HEK293 (cell line): ENCODE measurements around the gene HS3ST6.

Experiments used
- BCL11B ChIP-seq: fragments of 450-650 bp; formaldehyde crosslinking; IDR thresholded peaks from 2 replicates; pipeline ENCODE4 v1.5.1; 2016; ENCODE audit warnings: low read depth, missing biosample characterization, missing genetic modification characterization
- FEZF1 ChIP-seq: fragments of 450-650 bp; formaldehyde crosslinking; IDR thresholded peaks from 2 replicates; pipeline ENCODE4 v1.5.1; 2016; ENCODE audit warnings: missing biosample characterization, missing genetic modification characterization
- ZNF133 ChIP-seq: fragments of 450-650 bp; formaldehyde crosslinking; IDR thresholded peaks from 2 replicates; pipeline ENCODE4 v1.5.1; 2016; ENCODE audit warnings: missing biosample characterization, missing genetic modification characterization
- ZNF184 ChIP-seq: fragments of 450-650 bp; IDR thresholded peaks from 2 replicates; pipeline ENCODE4 v1.5.1; 2018; ENCODE audit warnings: missing biosample characterization, mild to moderate bottlenecking, missing genetic modification characterization
- ZNF366 ChIP-seq: fragments of 450-650 bp; formaldehyde crosslinking; conservative IDR thresholded peaks from 2 replicates; pipeline ENCODE4 v1.5.1; 2016; ENCODE audit warnings: missing biosample characterization, missing genetic modification characterization
- ZNF501 ChIP-seq: fragments of 450-650 bp; formaldehyde crosslinking; IDR thresholded peaks from 2 replicates; pipeline ENCODE4 v1.5.1; 2016; ENCODE audit warnings: missing biosample characterization, missing genetic modification characterization
- ZNF514 ChIP-seq: fragments of 450-650 bp; formaldehyde crosslinking; IDR thresholded peaks from 2 replicates; pipeline ENCODE4 v1.5.1; 2016; ENCODE audit warnings: missing biosample characterization, missing genetic modification characterization
- ZNF658 ChIP-seq: fragments of 450-650 bp; formaldehyde crosslinking; IDR thresholded peaks from 2 replicates; pipeline ENCODE4; 2016; ENCODE audit warnings: missing biosample characterization, missing genetic modification characterization
- ZNF677 ChIP-seq: fragments of 450-650 bp; IDR thresholded peaks from 2 replicates; pipeline ENCODE4 v1.5.0; 2018; ENCODE audit warnings: missing biosample characterization, mild to moderate bottlenecking, missing genetic modification characterization, moderate library complexity
- TF ChIP-seq, protein P1 (sequence below): fragments of 450-650 bp; formaldehyde crosslinking; IDR thresholded peaks from 2 replicates; pipeline ENCODE4 v1.5.1; 2016; ENCODE audit warnings: missing biosample characterization, missing genetic modification characterization
- TF ChIP-seq, protein P2 (sequence below): sonication (generic); formaldehyde crosslinking; IDR thresholded peaks from 2 replicates; pipeline ENCODE4 v1.8.1; 2022; ENCODE audit warnings: mild to moderate bottlenecking, moderate library complexity, missing genetic modification reagents
- TF ChIP-seq, protein P3 (sequence below): fragments of 450-650 bp; formaldehyde crosslinking; IDR thresholded peaks from 2 replicates; pipeline ENCODE4 v1.5.1; 2016; ENCODE audit warnings: missing biosample characterization, missing genetic modification characterization, borderline replicate concordance
- TF ChIP-seq, protein P4 (sequence below): fragments of 450-650 bp; formaldehyde crosslinking; IDR thresholded peaks from 2 replicates; pipeline ENCODE4 v1.5.1; 2016; ENCODE audit warnings: missing biosample characterization, missing genetic modification characterization, low read depth
- TF ChIP-seq, protein P5 (sequence below): fragments of 450-650 bp; formaldehyde crosslinking; IDR thresholded peaks from 2 replicates; pipeline ENCODE4 v1.5.1; 2016; ENCODE audit warnings: missing biosample characterization, missing genetic modification characterization

The HS3ST6 gene

DNA sequence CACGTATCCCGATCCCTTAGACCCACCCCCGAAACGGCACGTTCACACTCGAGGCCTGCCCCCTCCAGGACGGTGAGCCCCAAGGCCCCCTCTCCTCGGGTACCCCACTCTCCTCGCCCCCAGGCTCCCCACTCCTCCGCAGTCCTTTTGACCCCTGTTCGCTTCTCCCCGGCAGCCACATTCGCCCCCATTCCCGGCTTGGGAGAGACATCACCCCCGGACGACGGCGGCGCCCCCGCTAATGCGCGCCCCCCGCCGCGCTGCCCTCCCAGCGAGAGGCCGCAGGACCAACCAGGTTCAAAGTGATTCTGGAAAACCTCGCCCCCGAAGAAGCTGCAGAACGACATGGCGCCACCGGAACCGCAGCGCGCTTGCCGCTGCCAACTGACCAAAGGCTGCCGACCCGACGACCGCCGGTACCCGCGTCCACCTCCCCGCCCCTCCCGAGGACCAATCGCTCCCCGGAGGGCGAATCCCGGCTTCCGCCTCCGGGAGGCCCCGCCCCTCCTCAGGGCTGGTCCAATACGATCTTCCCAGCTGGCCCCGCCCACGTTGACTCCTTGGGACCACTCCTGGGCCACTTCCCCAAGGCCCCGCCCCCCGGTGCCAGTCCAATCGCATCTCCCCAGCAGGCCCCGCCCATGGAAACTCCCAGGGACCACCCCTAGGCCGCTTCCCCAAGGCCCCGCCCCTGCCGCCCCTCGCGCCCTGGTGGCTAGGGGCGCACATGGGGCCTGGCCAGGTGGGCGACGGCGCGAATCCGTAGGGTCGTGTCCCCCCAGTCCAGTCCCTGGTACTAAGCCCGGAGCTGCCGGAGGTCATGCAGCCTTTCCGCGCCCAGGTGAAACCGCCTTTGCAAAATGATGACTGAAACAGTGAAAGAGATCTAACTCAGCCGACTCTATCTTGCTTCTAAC is 24.9 kb upstream of the HS3ST6 start, which contains the start of gene MSRB1 (continued):
- no peak for TF ChIP-seq ZNF514 (tag by site-specific recombination)
- no peak for TF ChIP-seq ZNF184 (tag by site-specific recombination)
- TF ChIP-seq, protein P1, sequence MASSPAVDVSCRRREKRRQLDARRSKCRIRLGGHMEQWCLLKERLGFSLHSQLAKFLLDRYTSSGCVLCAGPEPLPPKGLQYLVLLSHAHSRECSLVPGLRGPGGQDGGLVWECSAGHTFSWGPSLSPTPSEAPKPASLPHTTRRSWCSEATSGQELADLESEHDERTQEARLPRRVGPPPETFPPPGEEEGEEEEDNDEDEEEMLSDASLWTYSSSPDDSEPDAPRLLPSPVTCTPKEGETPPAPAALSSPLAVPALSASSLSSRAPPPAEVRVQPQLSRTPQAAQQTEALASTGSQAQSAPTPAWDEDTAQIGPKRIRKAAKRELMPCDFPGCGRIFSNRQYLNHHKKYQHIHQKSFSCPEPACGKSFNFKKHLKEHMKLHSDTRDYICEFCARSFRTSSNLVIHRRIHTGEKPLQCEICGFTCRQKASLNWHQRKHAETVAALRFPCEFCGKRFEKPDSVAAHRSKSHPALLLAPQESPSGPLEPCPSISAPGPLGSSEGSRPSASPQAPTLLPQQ (tag by site-specific recombination) = no peak; the same call in 1 of the 2 replicates
- no peak for TF ChIP-seq FEZF1 (tag by site-specific recombination)
- TF ChIP-seq BCL11B = peak; percentile 97
- TF ChIP-seq, protein P2, sequence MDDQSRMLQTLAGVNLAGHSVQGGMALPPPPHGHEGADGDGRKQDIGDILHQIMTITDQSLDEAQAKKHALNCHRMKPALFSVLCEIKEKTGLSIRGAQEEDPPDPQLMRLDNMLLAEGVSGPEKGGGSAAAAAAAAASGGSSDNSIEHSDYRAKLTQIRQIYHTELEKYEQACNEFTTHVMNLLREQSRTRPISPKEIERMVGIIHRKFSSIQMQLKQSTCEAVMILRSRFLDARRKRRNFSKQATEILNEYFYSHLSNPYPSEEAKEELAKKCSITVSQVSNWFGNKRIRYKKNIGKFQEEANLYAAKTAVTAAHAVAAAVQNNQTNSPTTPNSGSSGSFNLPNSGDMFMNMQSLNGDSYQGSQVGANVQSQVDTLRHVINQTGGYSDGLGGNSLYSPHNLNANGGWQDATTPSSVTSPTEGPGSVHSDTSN = peak; percentile 43; the same call in 1 of the 2 replicates
- TF ChIP-seq ZNF677 (tag by site-specific recombination) = no peak
- TF ChIP-seq ZNF133 (tag by site-specific recombination) = no peak
- TF ChIP-seq, protein P3, sequence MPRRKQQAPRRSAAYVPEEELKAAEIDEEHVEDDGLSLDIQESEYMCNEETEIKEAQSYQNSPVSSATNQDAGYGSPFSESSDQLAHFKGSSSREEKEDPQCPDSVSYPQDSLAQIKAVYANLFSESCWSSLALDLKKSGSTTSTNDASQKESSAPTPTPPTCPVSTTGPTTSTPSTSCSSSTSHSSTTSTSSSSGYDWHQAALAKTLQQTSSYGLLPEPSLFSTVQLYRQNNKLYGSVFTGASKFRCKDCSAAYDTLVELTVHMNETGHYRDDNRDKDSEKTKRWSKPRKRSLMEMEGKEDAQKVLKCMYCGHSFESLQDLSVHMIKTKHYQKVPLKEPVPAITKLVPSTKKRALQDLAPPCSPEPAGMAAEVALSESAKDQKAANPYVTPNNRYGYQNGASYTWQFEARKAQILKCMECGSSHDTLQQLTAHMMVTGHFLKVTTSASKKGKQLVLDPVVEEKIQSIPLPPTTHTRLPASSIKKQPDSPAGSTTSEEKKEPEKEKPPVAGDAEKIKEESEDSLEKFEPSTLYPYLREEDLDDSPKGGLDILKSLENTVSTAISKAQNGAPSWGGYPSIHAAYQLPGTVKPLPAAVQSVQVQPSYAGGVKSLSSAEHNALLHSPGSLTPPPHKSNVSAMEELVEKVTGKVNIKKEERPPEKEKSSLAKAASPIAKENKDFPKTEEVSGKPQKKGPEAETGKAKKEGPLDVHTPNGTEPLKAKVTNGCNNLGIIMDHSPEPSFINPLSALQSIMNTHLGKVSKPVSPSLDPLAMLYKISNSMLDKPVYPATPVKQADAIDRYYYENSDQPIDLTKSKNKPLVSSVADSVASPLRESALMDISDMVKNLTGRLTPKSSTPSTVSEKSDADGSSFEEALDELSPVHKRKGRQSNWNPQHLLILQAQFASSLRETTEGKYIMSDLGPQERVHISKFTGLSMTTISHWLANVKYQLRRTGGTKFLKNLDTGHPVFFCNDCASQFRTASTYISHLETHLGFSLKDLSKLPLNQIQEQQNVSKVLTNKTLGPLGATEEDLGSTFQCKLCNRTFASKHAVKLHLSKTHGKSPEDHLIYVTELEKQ (tag by site-specific recombination) = no peak
- TF ChIP-seq, protein P4, sequence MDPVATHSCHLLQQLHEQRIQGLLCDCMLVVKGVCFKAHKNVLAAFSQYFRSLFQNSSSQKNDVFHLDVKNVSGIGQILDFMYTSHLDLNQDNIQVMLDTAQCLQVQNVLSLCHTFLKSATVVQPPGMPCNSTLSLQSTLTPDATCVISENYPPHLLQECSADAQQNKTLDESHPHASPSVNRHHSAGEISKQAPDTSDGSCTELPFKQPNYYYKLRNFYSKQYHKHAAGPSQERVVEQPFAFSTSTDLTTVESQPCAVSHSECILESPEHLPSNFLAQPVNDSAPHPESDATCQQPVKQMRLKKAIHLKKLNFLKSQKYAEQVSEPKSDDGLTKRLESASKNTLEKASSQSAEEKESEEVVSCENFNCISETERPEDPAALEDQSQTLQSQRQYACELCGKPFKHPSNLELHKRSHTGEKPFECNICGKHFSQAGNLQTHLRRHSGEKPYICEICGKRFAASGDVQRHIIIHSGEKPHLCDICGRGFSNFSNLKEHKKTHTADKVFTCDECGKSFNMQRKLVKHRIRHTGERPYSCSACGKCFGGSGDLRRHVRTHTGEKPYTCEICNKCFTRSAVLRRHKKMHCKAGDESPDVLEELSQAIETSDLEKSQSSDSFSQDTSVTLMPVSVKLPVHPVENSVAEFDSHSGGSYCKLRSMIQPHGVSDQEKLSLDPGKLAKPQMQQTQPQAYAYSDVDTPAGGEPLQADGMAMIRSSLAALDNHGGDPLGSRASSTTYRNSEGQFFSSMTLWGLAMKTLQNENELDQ (tag by site-specific recombination) = no peak
- no peak for TF ChIP-seq ZNF366 (tag by site-specific recombination)
- TF ChIP-seq, protein P5, sequence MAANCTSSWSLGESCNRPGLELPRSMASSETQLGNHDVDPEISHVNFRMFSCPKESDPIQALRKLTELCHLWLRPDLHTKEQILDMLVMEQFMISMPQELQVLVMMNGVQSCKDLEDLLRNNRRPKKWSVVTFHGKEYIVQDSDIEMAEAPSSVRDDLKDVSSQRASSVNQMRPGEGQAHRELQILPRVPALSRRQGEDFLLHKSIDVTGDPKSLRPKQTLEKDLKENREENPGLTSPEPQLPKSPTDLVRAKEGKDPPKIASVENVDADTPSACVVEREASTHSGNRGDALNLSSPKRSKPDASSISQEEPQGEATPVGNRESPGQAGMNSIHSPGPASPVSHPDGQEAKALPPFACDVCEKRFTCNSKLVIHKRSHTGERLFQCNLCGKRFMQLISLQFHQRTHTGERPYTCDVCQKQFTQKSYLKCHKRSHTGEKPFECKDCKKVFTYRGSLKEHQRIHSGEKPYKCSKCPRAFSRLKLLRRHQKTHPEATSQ = 0 out of 2 replicates have a peak, but pooled peaks have one; percentile 84
- TF ChIP-seq ZNF501 (tag by site-specific recombination) = no peak; the same call in 1 of the 2 replicates
- no peak for TF ChIP-seq ZNF658 (tag by site-specific recombination)
